CD1c-positive myeloid dendritic cell (primary cell): Measurements from ENCODE around the gene ACOT7.

Source experiments
- DNase-seq: peaks from one replicate; pipeline ENCODE4 v3.0.0-alpha.2; 2016; ENCODE audit errors: extremely low spot score

ACOT7 gene

GRCh38 chr1:6424619-6425593, 31.3 kb upstream of the ACOT7 start, which contains the start of gene ESPN:
TSS of gene ESPN (plus strand) at chr1:6424776. CDS start at chr1:6424956, 180 bp downstream.
- DNase-seq = no peak

DNA sequence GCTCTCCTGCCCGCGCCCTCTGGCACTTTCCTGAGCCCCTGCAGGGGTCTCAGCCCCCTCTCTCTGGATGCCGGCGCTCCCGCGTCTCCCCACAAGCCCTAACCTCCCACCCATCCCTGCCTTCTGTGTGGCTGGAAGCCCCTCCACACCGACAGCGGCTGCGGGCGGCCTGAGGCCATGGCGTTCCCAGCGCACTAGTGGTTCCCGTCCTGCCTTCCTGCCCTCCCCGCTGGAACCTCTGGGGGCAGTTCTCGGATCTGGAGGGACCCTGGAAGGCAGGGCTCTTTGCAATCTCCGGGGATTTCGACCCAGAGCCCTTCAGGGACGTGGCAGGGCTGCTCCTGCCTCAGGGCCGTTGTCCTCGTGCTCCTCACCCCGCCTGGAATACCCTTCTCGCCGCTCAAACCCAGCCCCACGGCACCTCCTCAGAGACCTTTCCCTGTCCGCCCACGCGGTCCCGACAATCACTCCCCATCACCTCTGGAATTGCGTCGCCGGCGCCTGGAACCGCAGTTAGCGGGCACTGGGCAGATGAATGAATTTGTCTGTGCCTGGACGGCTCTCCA, 30.5 kb upstream of the ACOT7 start:
- DNase-seq = no peak

DNA sequence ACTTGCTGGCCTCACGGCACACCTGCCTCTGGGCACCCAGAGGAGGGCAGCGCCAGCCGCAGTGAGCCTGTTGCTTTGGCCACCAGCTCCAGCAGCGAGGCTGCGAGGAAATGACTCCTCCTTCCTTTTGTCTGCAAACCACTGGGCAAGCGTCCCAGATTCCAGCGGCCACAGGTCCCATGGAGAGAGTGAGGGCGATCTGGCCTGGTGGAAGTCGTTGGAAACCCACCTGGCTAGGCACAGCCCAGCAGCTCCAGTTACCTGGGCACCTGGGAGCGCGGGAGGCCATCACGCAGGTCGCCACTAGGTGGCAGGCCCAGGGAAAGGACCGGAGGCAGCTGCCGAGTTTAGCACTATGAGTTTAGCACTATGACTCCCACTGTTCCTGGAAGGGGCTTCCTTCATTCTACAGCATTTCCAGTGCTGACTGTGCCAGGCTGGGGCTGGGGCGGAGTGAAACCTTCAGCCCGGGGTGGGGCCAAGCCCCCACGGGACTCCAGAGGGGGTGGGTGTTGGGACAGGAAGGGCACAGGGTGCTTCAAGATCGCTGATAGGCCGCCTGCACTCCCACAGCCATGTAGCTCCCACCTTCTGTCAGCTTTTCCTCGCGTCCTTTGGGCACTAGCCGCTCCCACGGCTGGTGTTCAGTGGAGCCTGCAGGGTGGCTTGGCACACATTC, 29.9 kb upstream of the ACOT7 start:
- DNase-seq = peak; percentile 55

DNA sequence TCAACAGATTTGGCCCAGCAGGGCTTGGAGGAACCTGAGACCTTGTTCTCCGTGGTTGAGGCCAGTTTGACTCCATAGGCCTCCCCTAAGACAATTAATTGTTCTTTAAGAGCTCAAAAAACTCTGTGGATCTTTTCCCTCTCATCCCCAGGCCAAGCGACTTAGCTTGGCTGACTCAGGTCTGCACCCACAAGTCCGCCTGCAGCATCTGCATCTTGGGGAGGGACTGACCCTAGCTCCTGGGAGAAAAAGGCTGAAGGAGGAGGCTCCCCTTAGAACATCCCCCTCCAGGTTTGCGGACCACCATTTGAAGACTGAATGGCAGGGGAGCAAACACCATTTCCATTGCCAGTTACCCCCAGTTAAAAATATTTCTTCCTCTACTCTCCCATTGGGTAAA, 27.7 kb upstream of the ACOT7 start:
- no peak for DNase-seq

DNA sequence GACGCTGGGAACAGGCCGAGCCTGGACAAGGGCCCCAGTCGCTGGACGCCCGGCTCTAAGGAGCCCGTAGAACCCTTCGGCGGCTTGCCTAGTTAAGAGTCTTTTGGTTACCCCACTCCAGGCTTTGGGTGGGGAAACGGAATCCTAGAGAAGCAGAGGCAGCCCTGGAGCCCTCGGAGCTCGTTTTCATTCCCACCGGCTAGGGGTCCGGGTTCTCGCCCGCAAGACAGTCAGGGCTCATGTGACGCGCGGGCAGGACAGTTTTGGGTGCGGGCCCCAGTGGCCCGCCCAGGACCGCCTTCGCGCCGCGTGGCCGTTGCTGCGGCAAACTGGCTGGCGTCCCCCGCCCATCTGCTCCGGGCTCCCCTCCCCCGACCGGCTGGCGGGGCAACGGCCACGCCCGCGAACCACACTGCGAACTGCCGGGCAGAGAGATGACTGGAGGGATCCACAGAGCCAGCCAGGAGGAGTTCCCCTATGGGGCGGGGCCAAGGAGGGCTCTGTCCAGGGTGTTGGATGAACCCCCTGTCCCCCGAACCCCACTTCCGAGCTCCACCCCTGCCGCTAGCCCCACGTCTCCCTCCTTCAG, 27.0 kb upstream of the ACOT7 start:
- no peak for DNase-seq

GRCh38 chr1:6419804-6420453, 26.4 kb upstream of the ACOT7 start, which contains the start of gene HES2:
TSS of gene HES2 (minus strand) at chr1:6419919. CDS start at chr1:6419820, 99 bp downstream.
- DNase-seq = no peak

GRCh38 chr1:6419397-6419803, 25.8 kb upstream of the ACOT7 start:
- no peak for DNase-seq

DNA sequence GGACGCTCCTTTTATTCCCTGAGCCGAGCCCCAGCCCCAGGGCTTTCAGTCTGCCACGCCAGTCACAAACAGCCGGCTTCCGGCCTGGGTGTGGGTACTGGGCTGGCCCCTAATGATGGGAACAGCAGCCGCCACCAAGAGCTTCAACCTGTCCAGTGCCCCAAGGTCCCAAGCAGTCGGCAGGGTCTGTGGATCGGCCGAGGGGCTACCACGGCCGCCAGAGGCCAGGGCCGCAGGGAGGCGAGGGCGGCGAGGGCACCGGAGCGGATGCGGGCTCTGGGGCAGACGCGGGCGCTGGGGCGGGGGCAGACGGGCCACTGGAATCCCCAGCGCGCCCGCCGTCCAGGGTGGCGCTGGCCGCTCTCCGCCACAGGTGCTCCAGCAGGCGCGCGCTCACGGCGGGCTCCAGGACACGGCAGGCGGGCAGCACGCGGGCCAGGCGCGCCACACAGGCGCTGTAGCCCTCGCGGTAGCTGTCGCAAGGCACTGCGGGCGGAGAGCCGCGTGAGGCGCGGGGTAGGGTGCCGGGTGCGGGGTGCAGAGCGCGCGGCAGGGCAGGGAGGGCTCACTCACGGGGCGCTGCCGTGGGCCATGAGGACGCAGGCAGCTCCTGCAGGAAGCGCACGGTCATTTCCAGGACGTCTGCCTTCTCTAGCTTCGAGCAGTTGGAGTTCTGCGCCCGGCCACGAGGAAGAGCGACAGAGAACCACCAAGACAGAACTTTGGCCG, 25.3 kb upstream of the ACOT7 start:
- DNase-seq = no peak

DNA sequence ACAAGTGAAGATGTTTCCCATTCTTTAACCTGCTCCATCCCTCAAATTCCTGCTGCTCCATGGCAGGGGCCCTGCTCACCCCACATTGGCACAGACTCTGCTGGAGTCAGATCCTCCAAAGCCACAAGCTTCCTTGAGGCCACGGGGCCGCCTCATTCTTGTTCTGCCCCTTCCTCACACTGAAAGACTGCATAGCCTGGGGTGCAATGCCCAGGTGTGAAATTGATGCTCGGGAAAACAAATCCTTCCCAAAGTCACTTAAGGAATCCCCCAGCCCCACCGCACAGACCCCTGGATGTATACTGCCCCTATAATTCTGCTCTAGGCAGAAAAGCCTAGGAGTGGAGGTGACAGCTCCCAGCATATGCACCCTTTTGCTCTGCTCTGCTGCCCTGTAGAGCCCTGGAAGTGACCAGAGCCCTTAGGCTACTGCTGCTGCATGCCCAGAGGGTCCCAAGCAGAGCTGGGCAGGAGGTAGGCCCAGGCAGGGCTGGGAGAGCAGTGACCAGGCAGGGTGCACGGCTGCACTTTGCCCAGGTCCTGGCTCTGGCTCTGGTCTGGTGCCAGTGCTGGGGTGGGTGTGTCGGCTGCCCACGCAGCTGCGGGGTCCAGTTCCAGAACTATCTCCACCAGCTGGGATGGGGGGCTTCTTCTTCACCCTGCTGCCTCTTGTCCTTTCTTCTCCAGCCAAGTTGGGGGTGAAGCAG, 24.5 kb upstream of the ACOT7 start:
- no peak for DNase-seq

DNA sequence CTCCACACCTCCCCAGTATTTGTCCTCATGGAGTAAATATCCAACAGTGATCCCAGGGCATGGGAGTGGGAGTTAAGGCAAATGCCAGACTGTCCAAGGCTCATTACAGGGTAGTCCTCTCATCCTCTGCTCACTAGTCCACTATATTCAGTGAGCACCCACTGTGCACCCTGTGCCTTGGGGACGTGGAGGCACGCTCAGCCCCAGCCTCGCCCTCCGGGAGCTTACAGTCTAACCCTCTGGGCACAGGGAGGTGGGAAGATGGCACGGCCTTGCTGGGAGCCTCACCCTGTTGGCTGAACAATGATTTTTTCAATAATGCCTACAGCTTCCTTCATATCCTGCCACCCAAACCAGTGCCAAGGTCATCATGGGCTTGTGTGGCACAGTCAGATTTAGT, 23.3 kb upstream of the ACOT7 start:
- no peak for DNase-seq

- DNase-seq = no peak
Measured at GRCh38 chr1:6416295-6416656, 22.7 kb upstream of the ACOT7 start.

DNA sequence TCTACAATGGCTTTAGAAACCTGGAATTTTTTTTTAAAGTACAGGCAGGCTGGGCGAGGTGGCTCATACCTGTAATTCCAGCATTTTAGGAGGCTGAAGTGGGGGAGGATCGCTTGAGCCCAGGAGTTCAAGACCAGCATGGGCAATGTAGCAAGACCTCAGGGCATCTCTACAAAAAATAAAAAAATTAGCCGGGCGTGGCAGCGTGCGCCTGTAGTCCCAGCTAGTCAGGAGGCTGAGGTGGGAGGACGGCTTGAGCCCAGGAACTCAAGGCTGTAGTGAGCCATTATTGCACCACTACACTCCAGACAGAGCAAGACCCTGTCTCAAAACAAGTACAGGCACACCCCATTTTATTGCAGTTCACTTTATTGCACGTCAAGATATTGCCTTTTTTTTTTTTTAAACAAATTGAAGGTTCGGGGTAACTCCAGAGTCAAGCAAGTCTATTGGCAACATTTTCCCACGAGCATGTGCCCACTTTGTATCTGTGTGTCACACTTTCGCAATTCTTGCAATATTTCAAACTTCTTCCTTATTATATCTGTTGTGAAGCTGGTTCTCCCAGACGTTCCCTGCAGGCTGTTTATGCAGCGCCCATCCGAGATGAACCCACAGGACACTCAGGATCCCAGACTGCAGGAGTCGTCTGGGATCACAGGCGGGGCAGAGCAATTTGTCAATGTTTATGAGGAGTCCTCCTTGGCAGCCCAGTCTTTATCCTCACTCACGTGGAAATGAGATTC, 21.5 kb upstream of the ACOT7 start:
- peak; percentile 44 for DNase-seq

GRCh38 chr1:6414443-6414844, 20.9 kb upstream of the ACOT7 start:
- peak; percentile 47 for DNase-seq

DNA sequence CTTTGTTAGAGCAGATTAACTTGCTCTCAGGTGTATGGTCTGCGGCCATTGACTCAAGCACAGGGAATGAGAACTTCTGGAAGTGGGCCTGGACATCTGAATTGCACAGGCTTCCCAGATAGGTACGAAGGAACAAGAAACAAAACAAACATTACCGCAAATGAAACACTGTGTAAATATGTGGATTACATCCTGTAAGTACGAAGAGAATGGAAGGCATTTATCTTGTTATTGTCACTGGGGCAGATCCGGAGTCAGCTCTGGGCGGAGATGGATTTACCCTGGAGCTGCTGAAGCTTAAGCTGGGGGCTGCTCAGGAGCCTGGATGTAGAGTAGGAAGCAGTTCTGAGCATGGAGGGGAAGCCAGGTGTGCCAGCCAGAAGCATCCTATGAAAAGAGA, 19.3 kb upstream of the ACOT7 start:
- no peak for DNase-seq

DNA sequence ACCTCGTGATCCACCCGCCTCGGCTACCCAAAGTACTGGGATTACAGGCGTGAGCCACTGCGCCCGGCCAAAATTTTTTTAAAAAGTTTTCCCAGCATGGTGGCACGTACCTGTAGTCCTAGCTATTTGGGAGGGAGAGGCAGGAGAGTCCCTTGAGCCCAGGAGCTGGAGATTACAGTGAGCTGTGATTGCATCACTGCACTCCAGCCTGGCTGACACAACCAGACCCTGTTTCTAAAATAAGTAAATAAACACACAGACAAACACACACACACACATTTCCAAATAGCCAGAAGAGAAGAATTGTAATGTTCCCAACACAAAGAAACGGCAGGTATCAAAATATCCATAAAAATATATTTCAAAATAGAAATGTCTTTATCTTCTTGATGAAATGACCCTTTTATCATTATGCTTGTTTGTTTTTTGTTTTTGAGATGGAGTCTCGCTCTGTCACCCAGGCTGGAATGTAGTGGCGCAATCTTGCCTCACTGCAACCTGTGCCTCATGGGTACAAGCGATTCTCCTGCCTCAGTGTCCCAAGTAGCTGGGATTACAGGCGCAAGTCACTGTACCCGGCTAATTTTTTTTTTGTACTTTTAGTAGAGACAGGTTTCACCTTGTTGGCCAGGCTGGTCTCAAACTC, 16.8 kb upstream of the ACOT7 start:
- DNase-seq = no peak

GRCh38 chr1:6409733-6410132, 16.2 kb upstream of the ACOT7 start:
- no peak for DNase-seq

GRCh38 chr1:6409053-6409452, 15.5 kb upstream of the ACOT7 start:
- DNase-seq = no peak

DNA sequence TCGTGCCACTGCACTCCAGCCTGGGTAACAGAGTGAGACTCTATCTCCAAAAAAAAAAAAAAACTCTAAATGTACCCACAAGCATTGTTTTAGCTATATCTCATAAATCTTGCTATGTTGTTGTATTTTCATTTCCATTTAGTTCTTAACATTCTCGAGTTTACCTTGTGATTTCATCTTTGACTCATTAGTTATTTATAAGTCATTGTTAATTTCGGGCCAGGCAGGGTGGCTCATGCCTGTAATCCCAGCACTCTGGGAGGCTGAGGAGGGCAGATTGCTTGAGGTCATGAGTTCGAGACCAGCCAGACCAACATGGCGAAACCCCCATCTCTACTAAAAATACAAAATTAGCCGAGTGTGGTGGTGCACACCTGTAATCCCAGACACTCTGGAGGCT, 14.5 kb upstream of the ACOT7 start:
- no peak for DNase-seq

- peak; percentile 92 for DNase-seq
Measured at GRCh38 chr1:6401673-6402072, 8.1 kb upstream of the ACOT7 start.
